Fibroblast of upper back skin (primary cell): ENCODE results near the gene SYT2.

ENCODE experiments used
- DNase-seq: peaks from one replicate; pipeline ENCODE4 v3.0.0-alpha.2; 2013

SYT2 gene

GRCh38 chr1:202673531-202673930 is 36.7 kb downstream of the SYT2 start:
- no peak for DNase-seq

- no peak for DNase-seq
Measured at GRCh38 chr1:202671399-202671798, 38.9 kb downstream of the SYT2 start.

- no peak for DNase-seq
Measured at GRCh38 chr1:202665417-202665816, 44.8 kb downstream of the SYT2 start.

GRCh38 chr1:202664083-202664482 is 46.2 kb downstream of the SYT2 start:
- DNase-seq: peak; percentile 18

GRCh38 chr1:202663131-202663530 is 47.1 kb downstream of the SYT2 start:
- no peak for DNase-seq

- no peak for DNase-seq
Measured at GRCh38 chr1:202662081-202662480, 48.2 kb downstream of the SYT2 start.

- no peak for DNase-seq
Measured at GRCh38 chr1:202661136-202661845, 49.0 kb downstream of the SYT2 start.

- DNase-seq: no peak
Measured at GRCh38 chr1:202659974-202660373, 50.3 kb downstream of the SYT2 start.

GRCh38 chr1:202659541-202659940 is 50.7 kb downstream of the SYT2 start:
- no peak for DNase-seq

GRCh38 chr1:202658769-202659168 is 51.5 kb downstream of the SYT2 start:
- no peak for DNase-seq

- no peak for DNase-seq
Measured at GRCh38 chr1:202658251-202658759, 51.9 kb downstream of the SYT2 start.

- peak; percentile 30 for DNase-seq
Measured at GRCh38 chr1:202656951-202657646, 53.2 kb downstream of the SYT2 start.

- DNase-seq: no peak
Measured at GRCh38 chr1:202656057-202656456, 54.2 kb downstream of the SYT2 start.

- DNase-seq: no peak
Measured at GRCh38 chr1:202654079-202654478, 56.2 kb downstream of the SYT2 start.

GRCh38 chr1:202649553-202650392 is 60.5 kb downstream of the SYT2 start:
- no peak for DNase-seq

GRCh38 chr1:202648605-202649226 is 61.5 kb downstream of the SYT2 start:
- no peak for DNase-seq

- DNase-seq: no peak
Measured at GRCh38 chr1:202645097-202645476, 65.2 kb downstream of the SYT2 start.

GRCh38 chr1:202644219-202645096 is 65.8 kb downstream of the SYT2 start:
- no peak for DNase-seq

GRCh38 chr1:202643397-202644218 is 66.6 kb downstream of the SYT2 start:
- DNase-seq: no peak

- no peak for DNase-seq
Measured at GRCh38 chr1:202642619-202643291, 67.5 kb downstream of the SYT2 start.
